HG03558 (cell line): ENCODE measurements around the gene MIGA2.
"Not testable (repeated sequence)": the region's sequence is repeated elsewhere in the genome, so short reads cannot be mapped to it uniquely, and the experiment has no call there.

Experiments
- ATAC-seq: cut with Tn5 transposase; IDR thresholded peaks from one replicate; pipeline ENCODE4 v1.9.1; 2021; ENCODE audit warnings: moderate number of reproducible peaks; ENCODE audit not compliant: unreplicated experiment; ENCODE audit errors: extremely low read depth

The MIGA2 gene

GRCh38 chr9:129033216-129033615, 3.2 kb upstream of the MIGA2 start:
- ATAC-seq = no peak

DNA sequence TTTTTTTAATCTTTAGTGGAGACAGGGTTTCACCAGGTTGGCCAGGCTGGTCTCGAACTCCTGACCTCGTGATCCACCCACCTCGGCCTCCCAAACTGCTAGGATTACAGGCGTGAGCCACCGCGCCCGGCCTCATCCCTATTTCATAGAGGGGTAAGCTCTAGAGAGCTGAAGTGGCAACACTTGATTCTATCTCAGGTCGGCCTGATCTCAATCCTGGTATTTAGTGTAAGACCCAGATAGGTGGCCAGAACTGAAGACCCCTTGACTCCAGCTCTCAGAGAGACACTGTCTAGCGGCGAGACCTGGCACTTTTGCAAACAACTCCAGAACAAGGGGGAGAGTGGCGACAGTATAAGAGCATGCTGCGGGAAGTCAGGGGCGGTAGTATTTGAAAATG, 588 bp upstream of the MIGA2 start:
- not testable (repeated sequence) for ATAC-seq

- ATAC-seq = no peak
Observed at GRCh38 chr9:129036923-129037766, 719 bp downstream of the MIGA2 start.

DNA sequence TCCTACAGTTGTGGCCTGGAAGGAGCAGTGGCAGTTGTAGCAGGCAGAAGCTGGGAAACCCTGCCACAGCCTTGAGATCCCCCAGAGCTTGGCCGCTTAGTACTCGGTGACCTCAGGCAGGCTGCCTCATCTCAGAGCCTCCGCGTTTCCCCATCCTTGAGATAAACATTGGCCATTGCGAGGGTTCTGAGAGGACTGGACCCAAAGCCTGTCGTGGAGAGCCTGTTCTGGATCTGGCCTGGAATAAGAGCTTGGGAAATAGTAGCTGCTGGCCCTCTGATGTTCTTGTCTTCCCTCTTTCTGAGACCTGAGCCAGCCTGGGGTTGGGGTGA, 1.3 kb downstream of the MIGA2 start:
- no peak for ATAC-seq

GRCh38 chr9:129038109-129038852, 1.9 kb downstream of the MIGA2 start:
- ATAC-seq = no peak

GRCh38 chr9:129040113-129040643, 3.8 kb downstream of the MIGA2 start:
- ATAC-seq = no peak

GRCh38 chr9:129042016-129042415, 5.6 kb downstream of the MIGA2 start:
- ATAC-seq = no peak

- no peak for ATAC-seq
Observed at GRCh38 chr9:129052592-129052991, 16.2 kb downstream of the MIGA2 start.

DNA sequence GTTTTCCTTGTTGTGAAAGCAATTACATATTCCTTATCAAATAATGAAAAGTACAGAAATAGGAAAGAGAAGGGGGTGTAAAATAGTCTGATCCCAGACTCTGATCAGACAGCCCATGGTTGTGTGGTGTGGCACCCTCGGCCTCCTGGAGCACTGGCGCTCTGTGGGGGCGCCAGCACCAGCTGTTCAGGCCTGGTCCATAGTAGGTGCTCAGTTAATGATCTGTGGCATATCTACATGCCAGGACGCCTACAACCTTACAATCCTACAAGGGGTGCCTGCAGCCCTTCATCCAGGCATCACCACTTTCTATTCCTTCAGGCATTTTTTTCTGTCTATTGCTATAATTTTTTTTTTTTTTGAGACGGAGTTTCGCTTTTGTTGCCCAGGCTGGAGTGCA, 16.6 kb downstream of the MIGA2 start:
- no peak for ATAC-seq

GRCh38 chr9:129054163-129054851, 17.9 kb downstream of the MIGA2 start:
- no peak for ATAC-seq

GRCh38 chr9:129058965-129059795, 22.8 kb downstream of the MIGA2 start:
- no peak for ATAC-seq

DNA sequence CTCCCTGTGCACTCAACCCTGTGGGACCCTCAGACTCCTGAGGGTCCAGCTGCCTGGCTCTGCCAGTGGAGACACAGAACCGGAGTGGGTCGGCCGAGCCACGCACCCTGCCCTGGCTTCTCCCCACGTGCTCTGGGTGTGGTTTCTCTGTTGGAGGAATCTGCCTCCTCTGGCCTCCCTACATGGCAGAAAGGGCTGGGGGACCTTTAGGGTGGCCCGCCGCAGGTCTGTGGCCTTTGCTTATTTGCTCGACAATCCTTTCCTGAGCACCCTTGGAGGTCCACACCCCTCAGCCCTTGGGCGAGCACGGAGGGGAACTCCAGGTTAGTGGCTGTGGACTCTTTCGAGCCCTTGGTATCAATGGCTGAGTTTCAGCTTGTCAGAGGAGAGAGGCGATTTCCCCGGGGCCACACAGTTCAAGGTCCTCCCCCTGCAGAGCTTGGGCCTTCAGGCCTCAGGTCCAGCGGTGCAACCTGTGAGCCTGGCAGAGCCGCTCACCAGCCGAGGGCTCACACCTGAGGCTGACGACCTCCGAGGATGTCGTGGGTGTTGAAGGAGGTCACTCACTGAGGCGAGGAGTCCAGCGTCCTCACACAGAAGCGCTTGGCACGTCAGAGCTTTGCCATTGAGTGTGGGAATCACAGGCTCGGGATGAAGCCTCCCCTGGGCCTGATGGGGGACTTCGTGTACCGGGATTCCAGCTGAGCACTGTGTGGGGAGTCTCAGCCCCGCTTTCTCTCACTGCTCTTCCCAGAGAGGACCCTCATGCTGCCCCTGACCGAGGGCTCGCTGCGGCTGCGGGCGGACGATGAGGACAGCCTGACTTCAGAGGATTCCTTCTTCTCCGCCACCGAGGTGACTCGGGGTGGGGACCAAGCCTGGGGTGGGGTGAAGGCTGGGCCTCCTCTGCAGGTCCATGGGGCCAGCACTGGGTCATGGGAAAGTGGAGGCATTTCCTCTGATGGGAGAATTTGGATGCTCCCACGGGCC, 23.7 kb downstream of the MIGA2 start:
- ATAC-seq = no peak

- ATAC-seq = no peak
Observed at GRCh38 chr9:129060991-129061390, 24.6 kb downstream of the MIGA2 start.

GRCh38 chr9:129063061-129063460, 26.6 kb downstream of the MIGA2 start:
- no peak for ATAC-seq

GRCh38 chr9:129064499-129064908, 28.1 kb downstream of the MIGA2 start:
- no peak for ATAC-seq

DNA sequence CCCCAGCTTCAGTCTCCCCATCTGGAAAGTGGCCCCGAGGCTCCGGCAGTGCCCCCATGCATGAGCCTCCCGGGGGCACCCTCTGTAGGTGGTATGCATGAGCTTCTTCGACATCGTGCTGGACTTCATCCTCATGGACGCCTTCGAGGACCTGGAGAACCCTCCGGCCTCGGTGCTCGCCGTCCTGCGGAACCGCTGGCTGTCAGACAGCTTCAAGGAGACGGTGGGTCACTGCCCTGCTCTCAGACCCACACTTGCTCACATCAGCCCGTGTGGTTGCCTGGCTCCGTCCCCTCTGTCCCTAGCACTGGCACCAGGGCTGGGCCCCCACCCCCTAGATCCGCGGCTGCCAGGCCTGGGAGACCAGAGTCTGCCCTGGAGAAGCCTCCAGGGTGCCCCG, 31.7 kb downstream of the MIGA2 start:
- ATAC-seq = no peak

DNA sequence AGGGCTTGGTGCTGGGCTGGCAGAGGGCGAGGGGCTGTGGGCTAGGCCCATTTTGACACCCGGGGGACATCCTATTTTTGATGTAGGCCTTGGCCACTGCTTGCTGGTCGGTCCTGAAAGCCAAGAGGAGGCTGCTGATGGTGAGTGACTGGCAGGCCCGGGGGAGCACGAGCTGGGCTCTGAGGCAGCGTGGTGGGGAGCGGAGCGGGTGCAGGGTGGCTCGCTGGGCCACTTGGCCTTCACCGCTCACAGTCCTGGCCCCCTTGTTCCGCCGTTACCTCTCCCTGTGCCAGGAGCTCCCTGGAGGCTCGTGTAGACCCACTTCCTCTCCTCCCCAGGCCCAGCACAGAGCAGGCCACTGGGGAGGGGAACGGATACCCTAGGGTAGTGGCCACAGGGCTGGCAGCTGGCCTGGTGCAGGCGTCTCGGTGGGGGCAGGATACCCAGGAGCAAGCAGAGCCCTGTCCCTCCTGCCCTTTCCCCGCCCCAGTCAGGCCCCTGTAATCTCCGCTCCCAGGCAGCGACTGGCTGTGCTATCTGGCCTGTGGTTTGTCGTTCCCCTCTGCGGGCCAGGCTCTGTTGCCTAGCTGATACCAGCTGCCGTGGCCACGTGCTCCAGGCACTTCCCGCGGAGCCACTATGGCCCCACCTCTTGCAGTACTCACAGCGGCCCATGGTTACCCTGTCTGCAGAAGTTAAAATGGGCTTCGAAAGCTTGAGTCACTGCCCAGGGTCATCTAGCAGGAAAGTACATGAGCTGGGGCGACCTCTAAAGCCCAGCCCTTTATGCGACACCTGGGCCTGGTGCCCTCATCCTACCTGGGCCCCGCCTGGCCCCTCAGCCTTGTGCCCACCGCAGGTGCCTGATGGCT, 32.8 kb downstream of the MIGA2 start:
- no peak for ATAC-seq
